GM12801 (cell line): Measurements from ENCODE around the gene JAKMIP1.

Experiments
- TF ChIP-seq, protein P1 (sequence below): IDR thresholded peaks from one replicate; pipeline ENCODE4 v1.5.1; 2011; ENCODE audit warnings: control low read depth; ENCODE audit not compliant: insufficient read length; ENCODE audit errors: extremely low read depth

JAKMIP1 gene

DNA sequence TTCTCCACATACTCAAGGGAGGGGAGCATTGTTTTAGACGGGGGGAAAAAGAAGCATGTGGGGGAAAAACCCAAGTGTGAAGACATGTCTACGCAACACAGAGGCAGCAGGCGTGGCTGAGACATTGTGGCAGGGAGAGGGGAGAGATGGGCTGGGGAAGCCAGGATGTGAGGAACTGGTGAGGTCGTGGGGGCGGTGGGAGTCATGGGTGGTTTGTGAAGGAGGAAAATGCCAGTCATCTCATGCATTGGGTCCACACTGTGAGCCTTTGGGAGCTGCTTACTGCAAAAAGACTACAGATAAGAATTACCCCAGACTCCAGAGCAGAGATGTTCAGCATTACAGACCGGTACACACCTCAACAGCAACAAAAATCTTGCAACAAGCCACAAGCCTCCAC lies 2.1 kb downstream of the JAKMIP1 start:
- TF ChIP-seq, protein P1, sequence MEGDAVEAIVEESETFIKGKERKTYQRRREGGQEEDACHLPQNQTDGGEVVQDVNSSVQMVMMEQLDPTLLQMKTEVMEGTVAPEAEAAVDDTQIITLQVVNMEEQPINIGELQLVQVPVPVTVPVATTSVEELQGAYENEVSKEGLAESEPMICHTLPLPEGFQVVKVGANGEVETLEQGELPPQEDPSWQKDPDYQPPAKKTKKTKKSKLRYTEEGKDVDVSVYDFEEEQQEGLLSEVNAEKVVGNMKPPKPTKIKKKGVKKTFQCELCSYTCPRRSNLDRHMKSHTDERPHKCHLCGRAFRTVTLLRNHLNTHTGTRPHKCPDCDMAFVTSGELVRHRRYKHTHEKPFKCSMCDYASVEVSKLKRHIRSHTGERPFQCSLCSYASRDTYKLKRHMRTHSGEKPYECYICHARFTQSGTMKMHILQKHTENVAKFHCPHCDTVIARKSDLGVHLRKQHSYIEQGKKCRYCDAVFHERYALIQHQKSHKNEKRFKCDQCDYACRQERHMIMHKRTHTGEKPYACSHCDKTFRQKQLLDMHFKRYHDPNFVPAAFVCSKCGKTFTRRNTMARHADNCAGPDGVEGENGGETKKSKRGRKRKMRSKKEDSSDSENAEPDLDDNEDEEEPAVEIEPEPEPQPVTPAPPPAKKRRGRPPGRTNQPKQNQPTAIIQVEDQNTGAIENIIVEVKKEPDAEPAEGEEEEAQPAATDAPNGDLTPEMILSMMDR: no peak

DNA sequence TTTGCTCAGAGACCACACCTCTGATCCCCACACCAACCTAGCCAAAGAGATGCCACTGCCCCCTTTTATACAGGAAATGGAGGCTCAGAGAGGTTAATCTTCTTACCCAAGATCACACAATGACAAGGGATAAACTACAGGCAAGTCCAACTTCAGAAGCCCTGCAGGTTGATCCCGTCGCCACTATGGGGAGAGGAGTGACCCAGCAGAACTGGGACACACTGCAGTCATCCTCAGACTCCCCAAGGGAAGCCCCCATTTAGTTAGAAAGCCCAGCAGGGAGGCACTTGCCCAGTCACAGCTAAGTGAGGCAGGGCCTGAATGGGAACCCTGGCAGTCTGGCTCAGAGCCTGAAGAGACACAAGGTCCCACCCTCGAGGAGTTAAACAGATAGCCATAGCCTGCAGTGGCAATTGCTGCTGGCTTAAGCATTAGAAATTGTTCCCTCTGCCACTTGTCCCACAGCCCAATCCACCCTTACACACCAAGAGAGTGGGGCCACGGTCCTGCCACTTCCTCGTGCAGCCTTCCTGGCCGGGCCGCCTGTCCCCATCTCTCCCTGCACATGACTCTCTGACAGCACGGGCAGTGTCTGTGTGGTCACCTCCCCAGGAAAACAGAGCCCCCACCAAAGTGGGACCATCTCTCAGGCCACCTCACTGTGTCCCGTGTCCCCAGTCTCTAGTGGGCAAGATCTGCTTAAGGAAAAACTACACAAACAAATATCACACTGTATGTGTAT lies 2.7 kb downstream of the JAKMIP1 start:
- TF ChIP-seq, protein P1: no peak

DNA sequence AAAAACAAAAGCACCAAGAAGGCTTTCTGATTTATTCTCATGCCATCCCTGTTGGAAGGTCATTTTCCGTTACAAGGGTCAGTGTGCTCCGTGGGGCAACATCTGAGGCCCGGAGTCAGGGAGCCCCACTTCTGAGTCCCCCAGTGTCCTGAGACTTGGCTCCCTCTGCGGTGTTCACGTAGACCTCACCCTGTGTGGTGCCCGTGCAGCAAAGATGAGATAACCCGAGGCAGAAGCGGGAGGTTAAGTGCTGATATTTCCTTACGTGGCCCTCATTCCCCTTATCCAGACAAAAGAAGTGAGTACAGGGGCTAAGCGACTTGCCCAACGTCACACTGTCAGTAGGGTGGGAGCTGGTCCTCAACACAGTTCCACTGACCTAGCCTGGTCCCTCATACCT lies 3.5 kb downstream of the JAKMIP1 start:
- TF ChIP-seq, protein P1: no peak

DNA sequence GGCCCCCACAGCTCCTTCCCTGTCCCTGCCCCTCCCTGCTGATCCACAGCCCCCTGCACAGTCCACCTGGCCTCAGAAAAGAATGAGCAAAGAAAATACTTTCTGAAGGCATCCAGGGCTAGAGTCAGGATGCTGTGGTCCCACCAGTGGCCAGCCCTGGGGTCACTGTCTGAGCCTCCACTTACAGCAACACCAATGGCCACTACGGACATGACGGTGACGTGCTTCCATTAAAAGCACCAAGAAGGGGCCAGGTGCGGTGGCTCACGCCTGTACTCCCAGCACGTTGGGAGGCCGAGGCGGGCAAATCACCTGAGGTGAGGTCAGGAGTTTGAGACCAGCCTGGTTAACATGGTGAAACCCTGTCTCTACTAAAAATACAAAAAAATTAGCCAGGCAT lies 4.0 kb downstream of the JAKMIP1 start:
- TF ChIP-seq, protein P1: no peak

DNA sequence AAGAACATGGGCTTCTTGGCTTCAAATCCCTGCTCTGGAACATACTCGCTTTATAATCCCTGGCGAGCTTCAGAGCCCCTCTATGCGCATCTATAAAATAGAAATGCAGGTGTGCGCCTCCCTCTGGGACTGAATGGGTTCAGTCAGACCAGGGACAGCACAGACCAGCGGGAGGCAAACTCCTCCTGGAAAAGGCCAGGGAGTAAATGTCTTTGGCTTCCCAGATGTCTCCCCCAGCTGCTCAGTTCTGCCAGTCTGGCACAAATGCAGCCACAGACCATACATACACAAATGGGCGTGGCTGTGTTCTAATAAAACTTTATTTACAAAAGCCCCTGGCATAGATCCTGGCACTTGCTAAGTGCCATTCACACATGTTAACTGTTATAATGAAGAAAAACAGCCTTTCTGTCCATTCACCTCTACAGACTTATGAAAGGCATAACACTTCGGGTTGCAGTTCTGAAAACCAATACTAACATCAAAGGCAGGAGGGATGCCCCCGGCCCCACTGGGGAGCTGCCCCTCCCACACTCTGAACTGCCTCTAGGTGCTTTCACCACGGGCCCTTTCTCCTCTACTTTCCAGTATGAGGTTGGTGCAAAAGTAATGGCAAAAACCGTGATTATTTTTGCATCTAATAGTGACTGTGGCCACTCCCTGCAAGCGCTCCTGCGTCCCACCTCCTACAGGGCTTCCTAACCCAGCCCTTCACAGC lies 4.6 kb downstream of the JAKMIP1 start:
- TF ChIP-seq, protein P1: no peak

DNA sequence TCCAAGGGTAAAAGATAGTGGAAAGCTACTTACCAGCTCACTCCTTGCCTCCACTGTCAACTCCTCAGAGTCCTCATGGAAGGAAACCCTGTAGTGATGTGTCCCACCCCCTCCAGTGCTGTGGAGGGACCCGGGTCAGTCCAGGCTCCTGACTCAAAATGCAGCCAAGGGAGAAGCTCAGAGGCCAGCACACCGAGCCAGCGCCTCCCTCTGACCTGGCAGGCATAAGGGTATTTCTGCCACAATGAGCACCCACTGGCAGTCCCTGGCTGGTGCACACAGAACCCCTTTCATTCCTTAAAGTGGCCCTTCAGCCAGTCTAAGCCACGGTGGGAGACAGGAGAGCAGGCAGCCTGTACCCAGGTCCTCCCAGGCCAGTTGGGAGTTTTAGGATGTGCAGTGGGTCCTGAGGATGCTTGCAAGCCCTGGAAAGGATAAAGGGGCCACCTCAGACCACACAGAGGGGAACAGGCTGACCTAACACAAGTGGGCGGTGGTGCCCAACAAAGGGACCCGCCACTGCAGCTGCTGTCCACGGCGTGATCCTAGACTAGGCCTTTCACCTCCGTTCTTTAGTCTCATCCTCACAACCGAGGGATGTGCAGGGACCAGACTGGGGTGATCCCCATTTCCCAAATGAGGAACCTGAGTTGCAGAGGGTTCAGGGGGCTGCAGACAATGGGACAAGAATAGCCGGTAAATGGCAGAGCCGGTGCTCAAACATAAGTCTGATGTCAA lies 5.7 kb downstream of the JAKMIP1 start:
- TF ChIP-seq, protein P1: no peak

DNA sequence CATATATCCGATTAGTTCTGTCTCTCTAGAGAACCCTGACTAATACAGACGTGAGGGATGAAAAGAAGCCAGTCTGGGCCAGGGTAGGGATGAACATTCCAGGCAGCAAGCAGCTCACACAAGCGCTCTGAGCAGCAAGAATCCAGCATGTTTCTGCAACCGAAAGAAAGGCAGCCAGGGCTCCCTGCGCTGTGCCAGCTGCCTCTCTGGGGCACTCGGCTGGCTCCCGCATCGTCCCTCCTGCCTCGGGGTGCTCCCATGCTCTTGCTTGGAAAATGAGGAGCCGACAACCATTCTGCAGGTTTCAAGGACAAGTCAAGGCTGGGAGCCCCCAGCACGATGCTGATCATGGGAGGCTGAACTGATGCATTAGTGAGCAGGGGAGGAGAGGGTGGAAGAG lies 7.0 kb downstream of the JAKMIP1 start:
- TF ChIP-seq, protein P1: no peak
